ENCODE data around the gene C16orf46. TPM values are rescaled to one million over a fixed set of nuclear protein-coding genes. Genes with fewer than 3 reads are reported as not detected.

The C16orf46 gene
- total RNA-seq, 2 donors from 2014 or later: 3.9 to 15.7 TPM

- Histone ChIP-seq H3K9me3 (no peaks in the 10 kb centered on the region), H3K4me3 (peak overlapping the region; percentile 77), H3K4me1 (replicated peaks) (peaks cover 5% of the 10 kb centered on the region), H3K27ac (peak overlapping the region; percentile 53 to 73), H3K27me3 (replicated peaks; ENCODE audit: insufficient read depth) (no peaks in the 10 kb centered on the region), H3K36me3 (no peaks in the 10 kb centered on the region)
- WGBS: 1% methylated on average over 31 of the region's 80 CpGs
- peak; percentile 7 for DNase-seq (ENCODE audit: low spot score)
- no peak for TF ChIP-seq POLR2A (IDR thresholded peaks at IDR 0.05)
- no peak for TF ChIP-seq POLR2AphosphoS5 (IDR thresholded peaks at IDR 0.05)
- TF ChIP-seq CTCF (IDR thresholded peaks at IDR 0.05): no peak
- intact Hi-C loops (cut with DNase I): loop anchor here (2.0 to 10.0 kb wide), 2 partner anchors 41 to 279 kb away; partner anchors contain the start of genes C16orf46 and GAN
Observed at GRCh38 chr16:81035975-81036750, 40.9 kb downstream of the C16orf46 start.

GRCh38 chr16:81035398-81035974, 41.6 kb downstream of the C16orf46 start, which contains the start of gene ATMIN:
Gene ATMIN (plus strand): TSS chr16:81035842. CDS start chr16:81035871, 29 bp downstream.
- H3K4me1 ChIP-seq (replicated peaks): peaks cover 5% of the 10 kb centered on the region
- H3K27ac ChIP-seq: peak within 1 kb of the TSS; percentile 53 to 73
- peak; percentile 85 for DNase-seq (ENCODE audit: low spot score)
- H3K27me3 ChIP-seq (replicated peaks; ENCODE audit: insufficient read depth): no peaks in the 10 kb centered on the region
- intact Hi-C loops (cut with DNase I): loop anchor here (10.0 kb wide), 1 partner anchor 279 kb away; the partner anchor contains the start of gene GAN
- H3K36me3 ChIP-seq: no peaks in the 10 kb centered on the region
- TF ChIP-seq POLR2AphosphoS5 (IDR thresholded peaks at IDR 0.05) (no peak), CTCF (IDR thresholded peaks at IDR 0.05) (peak; percentile 99 to 100 (median 100))
- WGBS: 7% methylated on average over 39 of the region's 54 CpGs
- peak within 1 kb of the TSS; percentile 77 for H3K4me3 ChIP-seq
- no peaks in the 10 kb centered on the region for H3K9me3 ChIP-seq

GRCh38 chr16:81029930-81030604, 47.0 kb downstream of the C16orf46 start:
- Histone ChIP-seq H3K27ac (no peak overlapping the region), H3K27me3 (replicated peaks; ENCODE audit: insufficient read depth) (no peaks in the 10 kb centered on the region), H3K4me1 (replicated peaks) (no peaks in the 10 kb centered on the region), H3K36me3 (no peaks in the 10 kb centered on the region), H3K4me3 (no peak overlapping the region), H3K9me3 (no peaks in the 10 kb centered on the region)
- intact Hi-C loops (cut with DNase I): loop anchor here (10.0 kb wide), 1 partner anchor 285 kb away; the partner anchor contains the start of gene GAN
- TF ChIP-seq CTCF (IDR thresholded peaks at IDR 0.05): no peak
- TF ChIP-seq POLR2AphosphoS5 (IDR thresholded peaks at IDR 0.05): no peak
- no peak for TF ChIP-seq POLR2A (IDR thresholded peaks at IDR 0.05)
- 95% methylated on average over 11 of the region's 11 CpGs for WGBS
- no peak for DNase-seq (ENCODE audit: low spot score)

GRCh38 chr16:81026429-81026828, 50.6 kb downstream of the C16orf46 start:
- no peak for TF ChIP-seq POLR2AphosphoS5 (IDR thresholded peaks at IDR 0.05)
- no peak for TF ChIP-seq CTCF (IDR thresholded peaks at IDR 0.05)
- TF ChIP-seq POLR2A (IDR thresholded peaks at IDR 0.05): no peak
- WGBS: 90% methylated on average over 4 of the region's 4 CpGs
- Histone ChIP-seq H3K36me3 (no peaks in the 10 kb centered on the region), H3K9me3 (no peaks in the 10 kb centered on the region), H3K4me1 (replicated peaks) (no peaks in the 10 kb centered on the region), H3K27me3 (replicated peaks; ENCODE audit: insufficient read depth) (no peaks in the 10 kb centered on the region), H3K4me3 (no peak overlapping the region), H3K27ac (no peak overlapping the region)
- DNase-seq (ENCODE audit: low spot score): no peak
- intact Hi-C loops (cut with DNase I): no loop called here
